ENCODE results near the gene ITGA2.

The ITGA2 gene

DNA sequence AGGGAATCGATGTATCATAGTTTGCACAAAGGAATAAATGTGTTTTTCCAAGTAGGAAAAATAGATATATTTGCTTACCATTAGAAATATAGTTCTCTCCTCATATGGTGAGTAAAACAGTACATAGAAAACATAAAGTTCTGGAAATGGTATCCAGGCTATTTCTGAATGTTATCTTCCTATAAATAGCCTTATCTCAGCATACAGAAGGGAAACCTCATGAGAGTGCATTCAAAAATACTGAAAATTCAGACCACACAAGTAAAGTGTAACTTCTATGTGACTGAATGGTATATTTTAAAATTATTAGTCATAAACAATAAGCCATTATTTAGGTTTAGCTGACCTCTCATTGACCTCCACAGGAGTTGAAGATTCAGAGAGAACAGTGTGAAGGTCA is 76.9 kb downstream of the ITGA2 start:
- DNase-seq = no peak

DNA sequence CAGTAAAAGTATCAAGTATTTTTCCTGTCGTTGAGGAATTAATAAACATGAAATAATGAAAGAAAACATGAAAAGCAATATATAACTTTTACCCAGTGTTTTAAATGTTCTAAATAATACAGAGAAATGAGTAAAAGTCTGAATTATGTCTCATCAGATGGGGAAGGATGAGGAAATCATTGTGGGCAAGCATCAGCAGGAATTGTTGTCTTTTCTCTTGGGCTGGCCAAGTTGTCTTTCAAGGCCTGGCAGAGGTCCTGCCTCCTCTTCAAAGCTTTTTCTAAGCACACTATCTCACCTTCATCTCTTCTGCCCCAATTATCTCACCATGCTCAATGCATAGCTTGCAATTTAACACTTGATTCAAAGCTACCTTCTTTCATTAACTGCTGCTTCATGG is 78.5 kb downstream of the ITGA2 start:
- DNase-seq = no peak

DNA sequence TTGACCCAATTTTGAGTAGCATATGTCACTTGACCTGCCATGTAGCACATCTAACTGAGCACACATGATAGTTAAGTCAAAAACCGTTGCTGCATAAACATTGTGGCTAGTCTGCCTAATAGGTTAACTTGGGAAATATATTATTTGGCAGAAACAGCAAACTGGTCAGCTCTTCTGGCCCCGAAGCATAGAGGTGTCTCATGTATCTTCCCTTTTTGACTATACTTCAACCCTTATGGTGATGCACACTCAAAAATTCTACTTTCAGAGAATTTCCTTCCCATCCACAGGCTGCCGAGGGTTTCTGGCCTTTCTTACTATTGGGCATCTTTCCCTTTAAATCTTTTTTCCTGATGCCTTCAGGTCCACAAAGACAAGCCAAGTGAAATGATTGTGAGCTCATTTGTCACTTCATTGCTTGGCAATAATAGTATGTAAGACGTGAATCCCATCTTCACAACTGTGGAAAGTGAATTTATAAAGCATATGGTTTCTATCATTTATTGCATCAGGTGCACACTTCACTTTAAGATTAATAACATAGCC is 79.2 kb downstream of the ITGA2 start:
- DNase-seq = no peak

DNA sequence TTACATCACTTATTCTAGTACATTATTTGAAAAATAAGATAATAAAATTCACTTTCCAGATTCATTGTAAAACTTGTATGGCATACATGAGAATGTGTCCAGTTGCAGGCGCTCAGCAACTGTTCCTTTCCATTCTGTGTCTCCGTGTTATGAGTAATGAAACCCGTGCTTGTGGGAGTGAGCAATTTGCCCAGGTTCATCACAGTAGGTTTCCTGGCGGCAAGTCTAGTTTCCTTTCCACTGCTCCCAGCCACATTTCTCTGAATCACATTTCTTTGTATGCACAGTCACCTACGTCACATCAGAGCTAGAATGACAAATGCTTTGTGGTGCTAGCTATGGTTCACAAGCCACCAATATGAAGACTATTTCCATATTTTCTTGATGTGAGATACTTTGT is 80.5 kb downstream of the ITGA2 start:
- DNase-seq = peak; percentile 76

DNA sequence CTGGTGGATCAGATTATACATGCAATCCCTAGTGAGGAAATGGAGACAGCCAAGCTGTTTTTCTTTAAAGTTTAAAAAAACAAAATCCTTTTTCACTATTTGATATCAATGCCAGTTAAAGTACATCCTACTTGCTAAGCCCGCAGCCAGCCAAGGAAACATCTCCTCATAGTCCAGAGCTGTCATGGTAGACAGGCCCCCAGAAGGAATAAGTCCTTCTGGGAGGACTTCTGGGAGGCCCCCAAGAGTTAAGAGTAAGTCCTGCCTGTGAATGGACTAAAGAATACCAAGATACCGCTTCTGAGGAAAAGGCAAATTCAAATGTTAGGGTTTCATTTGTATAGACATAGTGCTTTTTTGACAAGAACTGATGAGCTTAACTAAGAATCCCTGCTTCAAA is 82.1 kb downstream of the ITGA2 start:
- DNase-seq = no peak

DNA sequence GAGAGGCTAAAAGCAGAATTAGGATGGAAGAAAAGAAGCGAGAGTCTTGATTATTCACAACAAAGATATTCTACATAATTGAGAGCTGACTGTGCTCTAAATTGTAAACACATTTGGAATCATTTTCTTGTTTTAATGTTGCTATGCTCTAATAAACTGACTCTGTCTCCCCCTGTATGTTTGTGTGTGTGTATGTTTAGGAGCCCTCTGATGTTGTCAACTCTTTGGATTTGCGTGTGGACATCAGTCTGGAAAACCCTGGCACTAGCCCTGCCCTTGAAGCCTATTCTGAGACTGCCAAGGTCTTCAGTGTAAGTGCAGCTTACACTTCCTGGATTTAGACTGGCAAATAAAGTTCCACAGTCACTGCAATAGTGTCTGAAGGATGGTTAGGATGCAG is 82.6 kb downstream of the ITGA2 start:
- no peak for DNase-seq

DNA sequence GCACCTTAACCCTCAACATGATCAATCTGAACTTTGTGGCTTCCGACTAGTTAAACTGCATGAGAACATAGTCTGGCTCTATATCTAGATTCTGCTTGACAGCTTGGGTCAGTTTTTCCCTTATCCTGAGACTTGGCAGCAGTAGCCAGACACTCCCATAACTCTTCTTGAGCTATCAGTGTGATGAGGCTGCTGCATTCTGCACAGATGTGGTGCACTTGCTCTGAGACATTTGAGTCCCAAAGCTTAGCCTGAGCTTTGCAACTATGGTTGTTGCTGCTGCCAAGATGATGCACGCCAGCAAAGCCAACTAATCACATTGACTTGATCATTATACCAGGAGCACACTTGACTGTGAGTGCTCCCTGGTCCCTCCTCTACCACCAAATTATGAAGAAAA is 84.2 kb downstream of the ITGA2 start:
- DNase-seq = no peak

DNA sequence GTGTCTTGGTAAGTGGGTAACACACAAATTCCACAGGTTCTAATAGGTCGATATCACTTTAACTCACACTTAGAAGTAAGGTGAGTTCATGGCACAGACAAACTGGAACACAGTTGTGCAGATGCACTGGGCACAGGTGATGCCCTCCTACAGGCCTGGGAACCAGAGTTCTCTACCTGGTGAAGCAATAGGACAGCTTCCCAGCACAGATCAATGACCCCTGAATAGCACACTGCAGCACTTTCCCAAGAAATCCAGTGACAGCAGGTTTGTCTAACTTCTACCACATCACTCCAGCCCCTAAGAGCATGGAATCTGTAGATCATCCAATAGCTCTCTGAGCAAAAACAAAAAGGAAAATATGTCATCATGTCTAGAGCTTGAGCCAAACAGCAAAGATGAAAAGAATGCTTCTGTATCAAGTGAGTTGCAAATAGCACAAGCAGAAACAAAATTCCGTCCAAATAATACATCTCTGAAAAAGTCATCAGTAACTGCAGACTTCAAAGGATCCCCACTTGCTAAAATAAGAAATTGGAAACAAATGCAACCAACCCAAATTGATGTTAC is 86.9 kb downstream of the ITGA2 start:
- no peak for DNase-seq

DNA sequence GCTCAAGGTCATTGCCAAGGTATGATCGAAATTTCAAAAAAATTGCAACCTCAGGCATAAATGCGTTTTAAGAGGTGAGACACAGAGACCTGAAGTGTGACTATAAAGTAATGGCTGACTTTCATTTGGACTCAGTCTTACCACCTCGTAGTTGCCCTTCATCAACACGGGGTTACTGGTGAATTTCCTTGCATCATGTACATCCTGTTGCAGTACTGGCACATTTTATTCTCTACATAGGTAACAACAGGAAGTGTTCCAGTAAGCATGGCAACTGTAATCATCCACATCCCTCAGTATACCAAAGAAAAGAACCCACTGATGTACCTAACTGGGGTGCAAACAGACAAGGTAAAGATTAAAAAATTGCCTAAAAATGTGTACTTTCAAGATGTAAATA is 91.1 kb downstream of the ITGA2 start:
- no peak for DNase-seq

DNA sequence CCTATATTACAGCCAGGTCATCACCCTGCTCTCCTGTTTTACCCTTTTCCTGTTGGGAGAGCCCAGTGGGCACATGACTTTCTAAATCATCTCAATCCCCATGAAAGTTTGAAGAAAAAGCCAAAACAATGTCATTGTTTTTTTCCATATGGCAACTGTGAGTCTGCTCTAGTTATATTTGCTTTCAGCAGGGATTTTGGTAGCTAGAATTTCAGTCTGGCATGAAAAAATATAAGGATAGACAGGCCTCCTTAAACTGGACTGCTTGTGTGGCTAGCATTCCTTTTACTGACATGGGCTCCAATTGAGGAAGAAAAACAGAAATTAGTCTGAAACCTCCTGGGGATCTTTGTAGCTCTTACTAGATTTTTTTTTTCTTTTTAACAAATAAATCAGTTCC is 94.8 kb downstream of the ITGA2 start:
- DNase-seq = no peak

DNA sequence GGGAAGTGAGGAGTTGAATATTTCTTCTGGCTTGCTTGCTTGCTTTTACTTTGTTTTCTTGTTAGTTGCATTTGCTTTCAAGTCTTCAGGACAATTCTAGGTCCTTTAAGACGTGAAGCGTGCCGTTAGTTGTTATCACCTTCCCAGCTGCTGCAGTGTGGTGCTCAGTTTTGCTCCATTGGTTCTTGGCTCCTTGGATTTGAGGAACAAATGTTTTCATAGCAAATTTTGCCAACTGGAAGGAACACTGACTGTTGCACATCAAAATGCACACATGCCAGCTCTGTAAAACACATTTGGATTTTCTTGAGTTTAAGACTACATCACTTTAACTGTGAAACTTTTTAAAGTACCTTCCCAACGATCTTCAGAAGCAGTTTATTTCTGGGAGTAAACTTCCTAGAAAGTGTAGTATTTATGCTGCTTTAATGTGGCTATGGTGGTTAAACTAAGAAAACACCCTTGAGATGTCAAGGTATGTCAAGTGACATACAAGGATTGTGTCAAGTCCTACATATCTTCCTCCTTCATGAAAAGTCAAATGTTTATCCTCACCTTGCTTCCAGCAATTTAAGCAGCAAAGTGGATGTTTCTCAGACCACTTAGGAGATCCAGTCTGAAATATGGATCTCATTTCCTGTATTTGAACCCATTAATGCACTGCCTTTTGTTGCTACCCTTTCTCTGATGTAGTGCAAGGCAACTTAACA is 95.5 kb downstream of the ITGA2 start:
- DNase-seq = no peak

DNA sequence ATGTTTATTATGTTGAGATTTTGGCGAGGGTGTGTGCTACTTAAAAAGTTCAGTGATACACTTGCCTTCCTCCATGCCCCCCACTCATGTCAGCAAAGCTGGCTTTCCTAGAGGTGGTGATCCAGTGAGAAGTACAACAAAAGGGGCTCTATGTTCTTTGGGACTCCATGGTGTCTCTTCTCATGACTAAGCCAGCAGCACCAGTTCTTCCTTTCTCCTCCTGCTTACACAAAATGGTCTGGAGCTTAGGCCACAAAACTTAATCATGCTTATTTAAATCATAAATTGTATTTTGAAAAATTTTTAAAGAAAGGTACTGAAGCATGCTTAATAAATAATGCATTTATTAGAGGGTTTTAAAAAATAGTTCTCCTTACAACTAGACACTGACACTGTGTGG is 98.0 kb downstream of the ITGA2 start:
- DNase-seq = no peak

DNA sequence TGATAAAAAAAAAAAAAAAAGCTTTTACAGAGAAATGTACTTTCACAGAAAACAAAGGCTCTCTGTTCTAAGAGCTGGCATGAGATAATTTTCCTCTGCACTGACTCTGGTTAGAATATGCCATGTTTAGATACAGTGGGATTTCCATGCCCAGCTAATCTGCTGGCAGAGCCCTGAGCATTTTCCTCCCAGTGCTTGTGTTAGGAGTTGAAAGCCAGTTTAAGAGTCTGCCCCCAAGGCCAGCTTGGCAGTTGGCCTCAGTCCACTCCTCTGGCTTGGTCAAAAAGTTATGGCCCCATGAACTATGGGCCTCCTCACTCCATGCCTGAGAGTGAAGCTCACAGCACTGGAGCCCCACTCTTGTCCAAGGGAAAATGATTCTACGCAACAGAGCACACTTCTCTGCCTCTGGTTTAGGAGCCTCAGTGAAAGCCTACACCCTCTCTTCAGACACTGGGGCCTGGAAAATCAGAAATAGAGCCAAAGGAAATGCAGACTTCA is 98.5 kb downstream of the ITGA2 start:
- DNase-seq = no peak

DNA sequence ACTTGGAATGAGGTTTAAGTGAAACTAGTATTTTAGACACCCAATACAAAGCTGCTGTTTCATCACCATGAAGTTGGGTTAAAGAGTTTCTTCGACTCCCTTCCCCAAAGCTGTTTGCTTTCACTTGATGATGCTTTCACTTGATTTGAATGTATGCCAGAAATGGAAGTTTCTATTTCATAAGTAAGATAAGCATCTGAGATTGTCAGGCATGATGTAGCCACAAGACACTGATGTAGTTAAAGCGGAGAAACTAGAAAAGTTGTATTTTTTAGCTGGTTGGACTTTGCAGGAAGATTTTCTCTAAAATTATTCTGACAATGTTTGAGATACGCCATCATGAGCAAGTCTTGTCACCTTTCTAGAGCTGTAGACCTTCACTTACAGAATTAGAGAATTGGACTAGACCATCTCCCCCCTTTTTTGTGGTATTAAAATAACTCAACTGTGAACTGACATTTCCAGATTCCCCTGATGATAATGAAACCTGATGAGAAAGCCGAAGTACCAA is 100.4 kb downstream of the ITGA2 start:
- DNase-seq = no peak

DNA sequence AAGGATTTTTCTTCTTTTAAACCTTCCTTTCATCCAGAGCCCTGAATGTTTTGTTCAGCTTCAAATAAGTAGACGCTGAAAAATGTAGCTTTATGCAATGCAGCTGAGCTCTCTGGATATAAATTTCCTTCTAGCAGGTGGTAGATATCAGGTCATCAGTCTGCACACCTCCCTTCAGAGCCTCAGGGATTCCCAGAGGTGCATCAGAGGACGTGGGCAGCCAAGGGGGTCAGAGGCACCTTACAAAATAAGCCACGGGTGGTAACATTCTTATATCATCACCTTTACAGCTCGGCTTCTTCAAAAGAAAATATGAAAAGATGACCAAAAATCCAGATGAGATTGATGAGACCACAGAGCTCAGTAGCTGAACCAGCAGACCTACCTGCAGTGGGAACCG is 101.1 kb downstream of the ITGA2 start:
- no peak for DNase-seq

DNA sequence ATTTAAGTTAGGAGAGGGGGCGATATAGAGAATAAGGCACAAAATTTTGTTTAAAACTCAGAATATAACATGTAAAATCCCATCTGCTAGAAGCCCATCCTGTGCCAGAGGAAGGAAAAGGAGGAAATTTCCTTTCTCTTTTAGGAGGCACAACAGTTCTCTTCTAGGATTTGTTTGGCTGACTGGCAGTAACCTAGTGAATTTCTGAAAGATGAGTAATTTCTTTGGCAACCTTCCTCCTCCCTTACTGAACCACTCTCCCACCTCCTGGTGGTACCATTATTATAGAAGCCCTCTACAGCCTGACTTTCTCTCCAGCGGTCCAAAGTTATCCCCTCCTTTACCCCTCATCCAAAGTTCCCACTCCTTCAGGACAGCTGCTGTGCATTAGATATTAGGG is 102.1 kb downstream of the ITGA2 start:
- no peak for DNase-seq

DNA sequence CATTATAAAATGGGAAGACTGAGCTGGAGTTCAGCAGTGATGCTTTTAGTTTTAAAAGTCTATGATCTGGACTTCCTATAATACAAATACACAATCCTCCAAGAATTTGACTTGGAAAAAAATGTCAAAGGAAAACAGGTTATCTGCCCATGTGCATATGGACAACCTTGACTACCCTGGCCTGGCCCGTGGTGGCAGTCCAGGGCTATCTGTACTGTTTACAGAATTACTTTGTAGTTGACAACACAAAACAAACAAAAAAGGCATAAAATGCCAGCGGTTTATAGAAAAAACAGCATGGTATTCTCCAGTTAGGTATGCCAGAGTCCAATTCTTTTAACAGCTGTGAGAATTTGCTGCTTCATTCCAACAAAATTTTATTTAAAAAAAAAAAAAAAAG is 103.1 kb downstream of the ITGA2 start:
- DNase-seq = no peak

DNA sequence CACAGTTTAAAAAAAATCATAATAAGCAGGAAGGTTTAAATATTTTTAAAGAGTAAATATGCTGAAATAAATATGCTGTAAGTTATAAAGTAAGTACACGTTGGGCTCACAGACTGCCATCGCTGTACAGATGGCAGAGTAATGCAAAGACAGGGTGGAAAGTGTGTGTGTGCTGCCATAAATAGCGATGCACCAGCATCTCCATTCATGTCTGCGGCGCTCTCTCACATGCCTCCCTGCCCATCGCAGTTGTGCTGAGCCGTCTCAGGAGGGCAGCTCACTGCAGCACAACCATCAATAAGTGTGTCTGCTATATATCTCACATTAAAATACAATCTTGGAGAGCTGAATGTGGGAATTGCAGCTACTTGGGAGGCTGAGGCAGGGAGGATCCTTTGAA is 106.1 kb downstream of the ITGA2 start:
- no peak for DNase-seq

DNA sequence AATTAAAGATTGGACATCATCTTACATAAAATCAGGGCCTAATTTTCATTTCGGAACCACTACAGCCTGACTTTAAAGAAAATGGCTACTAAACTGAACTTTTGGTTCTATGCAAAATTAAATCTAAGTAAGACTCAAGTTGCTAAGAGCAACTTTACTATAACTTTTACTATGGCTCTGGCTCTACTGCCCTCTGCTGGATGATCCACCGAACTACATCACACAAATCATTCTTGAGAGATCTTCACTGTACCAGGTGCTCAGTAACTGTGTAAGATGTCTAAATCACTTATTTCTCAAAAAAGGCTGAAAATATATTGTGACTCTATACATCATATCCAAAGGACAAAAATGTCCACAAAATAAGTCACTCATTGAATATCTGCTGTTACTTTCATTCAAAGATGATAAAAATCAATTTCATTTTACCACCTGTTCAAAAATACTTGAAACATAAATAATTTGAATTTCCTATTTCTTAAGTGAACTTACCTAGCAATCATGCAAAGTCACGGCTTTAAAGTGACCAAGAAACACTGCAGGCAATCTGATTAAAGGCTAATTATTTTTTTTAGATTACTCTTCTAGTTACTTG is 106.9 kb downstream of the ITGA2 start:
- DNase-seq = peak; percentile 86

DNA sequence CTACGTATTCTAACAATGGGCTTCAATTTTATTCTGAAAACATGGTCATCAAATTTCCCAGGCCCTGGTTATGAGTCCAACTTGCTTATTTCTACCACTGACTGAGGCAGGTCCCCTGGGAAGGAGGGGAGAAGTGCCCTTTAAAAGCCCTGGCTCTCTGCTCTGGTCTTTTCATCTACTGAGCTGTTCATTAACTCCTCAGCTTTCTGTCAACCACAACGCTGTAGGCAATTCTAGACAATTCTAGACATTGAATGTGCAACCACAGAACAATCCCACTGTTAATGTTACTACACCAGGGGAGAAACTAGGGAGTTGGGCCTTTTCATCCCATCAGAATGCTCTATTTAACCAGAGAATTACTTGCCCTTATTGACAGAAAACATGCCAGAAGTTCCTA is 110.4 kb downstream of the ITGA2 start:
- no peak for DNase-seq

DNA sequence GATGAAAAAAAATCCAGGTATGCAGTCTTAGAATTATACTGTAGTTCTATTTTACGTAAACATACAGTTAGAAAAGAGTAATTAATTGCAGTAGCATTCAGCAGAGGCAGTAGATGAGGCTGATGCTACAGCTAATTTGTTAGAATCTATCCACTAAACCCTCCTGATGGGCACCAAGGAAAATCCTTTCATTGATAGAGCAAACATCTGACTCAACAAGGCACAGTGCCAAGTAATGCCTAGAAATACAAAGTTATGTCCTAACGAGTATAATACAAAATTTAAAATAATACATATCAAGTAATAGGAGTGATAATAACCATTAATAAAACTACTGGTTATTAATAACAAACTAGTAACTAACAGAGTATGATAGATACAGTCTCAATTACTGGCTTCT is 111.5 kb downstream of the ITGA2 start:
- no peak for DNase-seq

DNA sequence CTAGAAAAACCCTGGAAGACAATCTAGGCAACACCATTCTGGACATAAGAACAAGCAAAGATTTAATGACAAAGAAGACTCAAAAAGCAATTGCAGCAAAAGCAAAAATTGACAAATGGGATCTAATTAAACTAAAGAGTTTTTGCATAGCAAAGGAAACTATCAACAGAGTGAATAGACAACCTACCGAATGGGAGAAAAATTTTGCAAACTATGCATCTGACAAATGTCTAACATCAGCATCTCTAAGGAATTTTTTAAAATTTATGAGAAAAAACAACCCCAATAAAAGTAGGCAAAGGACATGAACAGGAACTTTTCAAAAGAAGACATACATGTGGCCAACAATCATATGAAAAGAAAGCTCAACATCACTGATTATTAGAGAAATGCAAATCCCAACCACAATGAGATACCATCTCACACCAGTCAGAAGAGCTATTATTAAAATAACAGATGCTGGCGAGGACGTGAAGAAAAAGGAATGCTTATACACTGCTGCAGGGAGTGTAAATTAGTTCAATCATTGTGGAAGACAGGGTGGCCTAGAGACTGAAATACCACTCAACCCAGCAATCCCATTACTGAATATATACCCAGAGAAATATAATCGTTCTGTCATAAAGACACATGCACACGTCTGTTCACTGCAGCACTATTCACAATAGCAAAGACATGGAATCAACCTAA is 116.6 kb downstream of the ITGA2 start:
- no peak for DNase-seq

DNA sequence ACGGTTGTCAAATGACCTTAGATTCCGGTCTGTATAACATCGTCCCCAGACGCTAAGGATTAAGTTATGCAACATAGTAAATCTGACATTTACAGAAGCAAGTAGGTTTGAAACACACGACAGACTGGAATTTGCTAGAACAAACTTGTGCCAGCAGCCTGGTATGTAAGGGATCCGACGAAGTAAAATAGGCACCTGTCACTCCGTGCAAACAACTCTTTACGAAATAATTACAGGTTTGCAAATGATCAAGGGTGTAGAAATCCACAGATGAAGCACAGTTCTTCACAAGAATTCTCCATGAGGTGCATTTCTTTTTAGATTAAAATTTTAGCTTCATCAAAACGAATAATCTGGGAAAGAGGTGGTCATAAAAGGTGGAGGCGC is 119.9 kb downstream of the ITGA2 start:
- DNase-seq = no peak
